ES-I3 (cell line): ENCODE measurements around the gene SCPEP1.
"Not testable (repeated sequence)": the region's sequence is repeated elsewhere in the genome, so short reads cannot be mapped to it uniquely, and the experiment has no call there.

Experiments
- H3K36me3 ChIP-seq: 2 replicates; pipeline ENCODE4 v1.6.1; 2013; ENCODE audit warnings: mild to moderate bottlenecking, low read length, control low read depth, moderate library complexity; ENCODE audit not compliant: insufficient read depth
- H3K4me1 ChIP-seq: 2 replicates; pipeline ENCODE4 v1.6.1; 2013; ENCODE audit warnings: mild to moderate bottlenecking, control low read depth, low read length; ENCODE audit not compliant: insufficient read depth
- H3K9ac ChIP-seq: 2 replicates; pipeline ENCODE4 v1.6.1; 2013; ENCODE audit warnings: low read depth, mild to moderate bottlenecking, low read length, moderate library complexity
- H3K9me3 ChIP-seq: 2 replicates; pipeline ENCODE4 v1.6.1; 2013; ENCODE audit warnings: mild to moderate bottlenecking, low read length, moderate library complexity; ENCODE audit not compliant: control insufficient read depth, insufficient read depth

Gene SCPEP1

DNA sequence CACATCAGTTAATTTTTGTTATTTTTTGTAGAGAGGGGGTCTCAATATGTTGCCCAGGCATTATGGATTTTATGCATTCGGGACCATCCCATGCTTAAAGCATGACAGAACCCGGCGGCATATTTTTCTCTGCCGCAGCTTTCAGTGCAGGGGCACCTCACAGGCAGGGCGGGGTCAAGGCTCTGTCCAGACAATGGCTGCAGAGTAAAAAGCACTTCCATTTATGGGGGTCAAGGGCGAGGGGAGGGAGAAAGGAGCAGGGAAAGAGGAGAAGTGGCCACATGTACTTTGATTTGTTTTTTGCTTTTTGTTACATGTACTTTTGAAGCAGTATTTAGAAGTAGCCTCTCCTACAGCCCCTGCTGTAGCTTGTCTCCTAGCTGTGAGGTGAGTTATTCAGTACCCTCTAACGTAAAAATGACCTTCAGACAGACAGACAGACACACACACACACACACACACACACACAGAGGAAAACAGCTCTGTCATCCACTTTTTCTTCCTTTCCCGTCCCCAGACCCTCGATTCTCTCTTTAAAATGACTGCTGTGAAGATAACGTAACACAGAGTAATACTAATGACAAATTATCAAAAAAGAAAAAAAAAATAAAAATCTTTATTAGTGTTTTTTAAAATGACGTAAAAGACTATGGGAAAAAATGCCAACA lies 856 bp upstream of the SCPEP1 start:
- Histone ChIP-seq H3K4me1 (peaks cover 9% of the 10 kb centered on the region; the same call in 1 of the 2 replicates), H3K9ac (peak overlapping the region; percentile 84; the same call in 1 of the 2 replicates), H3K9me3 (peaks cover 2% of the 10 kb centered on the region; the same call in 1 of the 2 replicates), H3K36me3 (no peaks in the 10 kb centered on the region)

DNA sequence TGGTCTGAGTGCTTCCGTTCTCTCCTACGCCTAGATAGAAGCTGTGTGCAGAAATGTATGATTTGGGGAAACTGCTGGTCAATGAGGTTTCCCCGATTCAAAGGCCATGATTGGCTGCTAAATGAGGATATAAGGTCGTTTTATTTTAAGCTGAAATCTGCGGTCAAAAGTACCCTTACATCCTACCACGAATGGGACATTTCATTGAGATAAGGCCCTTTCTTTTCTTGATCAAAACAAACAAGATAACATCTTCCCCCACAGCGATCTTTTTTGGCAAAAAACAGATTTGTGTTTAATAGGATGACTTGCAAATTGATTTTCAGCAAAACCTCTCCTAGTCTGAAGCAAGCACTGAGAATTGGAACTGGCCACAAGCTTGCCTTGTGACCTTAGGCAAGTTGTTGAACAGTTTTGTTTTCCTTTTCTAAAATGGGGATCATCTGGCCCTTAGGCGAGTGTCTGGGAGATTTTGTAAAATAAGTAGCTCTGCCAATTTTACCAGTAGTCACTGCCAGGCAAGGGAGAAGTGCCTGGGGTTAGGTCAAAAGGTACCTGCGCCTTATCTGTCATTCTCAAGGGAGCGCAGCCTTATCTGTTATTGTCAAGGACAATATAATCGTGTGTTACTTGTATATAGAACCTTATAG lies 635 bp downstream of the SCPEP1 start:
- H3K9me3 ChIP-seq, result no peaks in the 10 kb centered on the region
- H3K9ac ChIP-seq, result peak overlapping the region; percentile 66
- H3K4me1 ChIP-seq, result peaks cover 9% of the 10 kb centered on the region; the same call in 1 of the 2 replicates
- no peaks in the 10 kb centered on the region for H3K36me3 ChIP-seq

DNA sequence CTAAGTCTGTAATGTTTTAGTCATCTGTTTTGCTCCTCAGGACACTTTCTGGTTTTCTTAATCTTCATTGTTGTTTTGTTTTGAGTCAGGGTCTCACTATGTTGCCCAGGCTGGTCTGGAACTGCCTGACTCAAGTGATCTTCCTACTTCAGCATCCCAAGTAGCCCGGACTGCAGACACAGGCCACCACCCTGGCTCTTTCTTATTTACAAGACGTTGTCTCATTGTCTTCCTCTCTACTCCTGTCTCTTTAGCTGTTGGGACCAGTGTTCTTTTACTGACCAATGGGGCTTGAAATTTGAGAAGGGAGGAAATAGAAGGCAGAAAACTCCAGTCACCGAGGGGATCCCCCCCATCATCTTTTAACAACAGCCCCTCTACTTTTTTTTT lies 1.2 kb downstream of the SCPEP1 start:
- Histone ChIP-seq H3K36me3 (no peaks in the 10 kb centered on the region), H3K4me1 (peaks cover 9% of the 10 kb centered on the region; the same call in 1 of the 2 replicates), H3K9ac (peak overlapping the region; percentile 66; the same call in 1 of the 2 replicates), H3K9me3 (no peaks in the 10 kb centered on the region)

DNA sequence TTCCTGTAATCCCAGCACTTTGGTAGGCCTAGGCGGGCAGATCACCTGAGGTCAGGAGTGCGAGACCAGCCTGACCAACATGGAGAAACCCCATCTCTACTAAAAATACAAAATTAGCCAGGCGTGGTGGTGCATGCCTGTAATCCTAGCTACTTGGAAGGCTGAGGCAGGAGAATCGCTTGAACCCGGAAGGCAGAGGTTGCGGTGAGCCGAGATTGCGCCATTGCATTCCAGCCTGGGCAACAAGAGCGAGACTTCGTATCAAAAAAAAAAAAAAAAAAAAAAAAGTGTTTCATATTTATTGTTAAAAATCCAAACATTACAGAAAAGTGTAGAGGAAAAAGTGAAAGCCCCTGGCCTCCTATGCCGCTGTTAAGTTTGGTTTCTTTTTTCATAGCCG lies 2.6 kb downstream of the SCPEP1 start:
- not testable (repeated sequence) for H3K4me1 ChIP-seq, H3K9ac ChIP-seq, H3K36me3 ChIP-seq, H3K9me3 ChIP-seq

DNA sequence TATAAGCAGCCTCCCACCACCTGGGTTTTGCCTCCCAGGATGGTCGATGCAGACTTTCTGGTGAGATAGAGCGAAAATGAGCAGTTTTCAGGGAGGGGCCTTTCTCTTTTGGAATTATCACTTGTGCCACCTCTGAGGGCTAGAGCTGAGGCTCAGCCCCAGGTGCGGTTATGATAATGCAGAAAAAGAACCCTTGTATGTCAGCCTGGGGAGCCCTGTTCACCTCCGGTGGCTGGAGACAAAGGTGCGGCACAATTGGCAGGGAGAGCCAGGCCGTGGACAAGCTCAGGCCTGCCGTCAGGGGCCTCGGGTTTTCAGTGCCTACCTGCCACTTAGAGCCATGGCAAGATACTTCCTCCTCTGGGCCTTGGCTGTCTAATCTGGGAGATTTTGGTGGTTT lies 4.4 kb downstream of the SCPEP1 start:
- no peak overlapping the region for H3K9ac ChIP-seq
- peaks cover 5% of the 10 kb centered on the region; the same call in 1 of the 2 replicates for H3K4me1 ChIP-seq
- H3K9me3 ChIP-seq, result no peaks in the 10 kb centered on the region

DNA sequence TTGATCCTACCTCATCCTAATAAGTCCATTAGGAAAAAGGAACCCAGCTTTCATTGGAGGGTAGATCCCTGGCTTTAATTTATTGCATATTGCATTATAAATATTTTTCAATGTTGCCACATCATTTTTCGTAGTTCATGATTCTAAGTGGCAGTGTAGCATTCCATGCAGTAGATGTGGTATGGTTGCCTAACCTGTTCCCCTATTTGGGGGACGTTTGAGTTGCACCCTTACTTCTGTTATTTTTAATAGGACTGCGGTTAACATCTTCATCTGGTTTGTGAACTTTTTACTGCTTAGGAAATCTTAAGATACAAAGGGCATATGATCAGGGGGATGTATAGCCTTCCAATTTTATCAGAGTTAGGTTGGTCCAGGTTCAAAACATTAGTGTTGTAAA lies 5.4 kb downstream of the SCPEP1 start:
- no peaks in the 10 kb centered on the region for H3K9me3 ChIP-seq
- no peak overlapping the region for H3K9ac ChIP-seq
- H3K4me1 ChIP-seq, result peaks cover 5% of the 10 kb centered on the region; the same call in 1 of the 2 replicates
- H3K36me3 ChIP-seq, result peaks cover 7% of the 10 kb centered on the region

More for the DNA sequence above, 4.4 kb downstream of the SCPEP1 start:
- H3K36me3 ChIP-seq, result no peaks in the 10 kb centered on the region

DNA sequence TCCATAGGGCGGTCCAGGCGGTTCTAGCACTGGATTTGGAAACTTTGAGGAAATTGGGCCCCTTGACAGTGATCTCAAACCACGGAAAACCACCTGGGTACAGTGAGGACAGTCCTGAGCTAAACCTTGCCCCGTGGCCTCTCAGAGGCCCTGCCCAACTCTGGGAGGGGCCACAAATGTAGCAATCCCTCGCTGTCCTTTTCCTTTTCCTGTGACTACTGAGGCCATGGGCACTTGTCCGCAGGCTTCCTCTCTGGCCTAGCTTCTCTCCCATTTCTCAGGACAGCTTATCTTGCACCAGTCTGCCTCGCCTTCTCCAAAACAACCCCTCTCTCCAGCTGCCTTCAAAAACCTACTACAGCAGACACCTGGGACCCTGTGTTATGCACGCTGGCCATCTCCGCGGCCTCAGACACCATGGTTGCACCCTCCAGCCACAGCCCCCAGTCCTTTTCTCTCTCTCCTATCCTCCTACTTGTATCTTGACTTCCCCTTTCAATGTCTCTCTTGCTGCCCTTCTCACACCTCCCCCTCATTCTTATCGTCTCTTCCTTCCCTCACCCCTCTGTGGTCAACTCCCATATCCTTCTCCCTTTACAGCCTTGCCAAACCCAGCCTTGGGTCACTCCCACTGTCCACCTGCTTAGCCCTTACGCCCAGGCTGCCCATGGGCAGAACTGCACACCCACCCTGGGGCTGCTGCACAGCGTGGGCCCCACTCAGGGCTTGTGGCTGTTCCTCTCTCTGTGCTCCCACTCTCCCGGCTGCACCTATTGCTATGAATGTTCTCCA lies 7.6 kb downstream of the SCPEP1 start:
- Histone ChIP-seq H3K36me3 (peaks cover 7% of the 10 kb centered on the region), H3K9ac (no peak overlapping the region), H3K9me3 (no peaks in the 10 kb centered on the region), H3K4me1 (no peaks in the 10 kb centered on the region)

DNA sequence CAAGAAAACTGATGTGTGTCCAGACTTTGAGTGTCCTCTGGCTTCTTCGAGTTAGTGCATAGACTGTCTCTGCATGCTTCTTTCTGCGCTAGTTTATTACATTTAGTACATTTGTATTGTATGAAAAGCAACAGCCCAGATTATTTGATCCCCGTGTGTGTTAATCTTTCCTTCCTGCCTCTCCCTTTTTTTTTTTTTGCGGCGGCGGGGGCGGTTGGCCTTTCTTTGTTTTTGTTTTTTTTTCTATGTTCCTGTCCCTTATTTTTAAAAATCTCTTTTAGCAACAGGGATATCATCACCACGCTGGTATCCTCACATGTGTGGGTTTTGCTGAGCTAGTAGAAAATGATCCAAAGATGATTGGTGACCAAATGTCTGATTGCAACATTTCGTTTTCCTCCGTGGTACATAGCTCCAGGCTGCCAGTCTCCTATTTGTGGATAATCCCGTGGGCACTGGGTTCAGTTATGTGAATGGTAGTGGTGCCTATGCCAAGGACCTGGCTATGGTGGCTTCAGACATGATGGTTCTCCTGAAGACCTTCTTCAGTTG lies 9.4 kb downstream of the SCPEP1 start:
- H3K9me3 ChIP-seq, result no peaks in the 10 kb centered on the region
- H3K4me1 ChIP-seq, result no peaks in the 10 kb centered on the region
- peaks cover 11% of the 10 kb centered on the region for H3K36me3 ChIP-seq
- H3K9ac ChIP-seq, result no peak overlapping the region

DNA sequence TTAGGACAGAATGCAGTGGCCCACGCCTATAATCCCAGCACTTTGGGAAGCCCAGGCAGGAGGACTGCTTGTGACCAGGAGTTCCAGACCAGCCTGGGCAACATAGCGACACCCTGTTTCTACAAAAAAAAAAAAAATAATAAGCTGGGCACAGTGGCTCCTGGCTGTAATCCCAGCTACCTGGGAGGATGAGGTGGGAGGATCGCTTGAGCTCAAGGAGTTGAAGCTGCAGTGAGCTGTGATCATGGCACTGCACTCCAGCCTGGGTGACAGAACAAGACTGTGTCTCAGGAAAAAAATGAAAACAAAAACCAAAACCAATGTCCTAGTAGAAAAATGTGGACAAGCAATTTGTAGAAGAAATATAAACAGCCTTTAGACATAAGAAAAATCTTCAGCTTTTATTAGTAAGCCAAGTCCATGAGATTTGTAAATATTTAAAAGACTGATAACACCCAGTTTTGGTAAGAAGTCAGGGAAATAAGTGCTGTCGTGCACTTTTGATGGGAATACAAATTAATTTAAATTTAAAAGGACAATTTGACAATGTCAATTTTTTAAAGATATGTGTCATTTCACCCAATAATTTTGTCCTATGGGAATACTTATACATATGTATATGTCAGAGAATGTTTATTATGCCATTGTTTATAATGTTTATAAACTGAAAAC lies 11.1 kb downstream of the SCPEP1 start:
- no peaks in the 10 kb centered on the region for H3K4me1 ChIP-seq
- H3K9me3 ChIP-seq, result no peaks in the 10 kb centered on the region
- H3K9ac ChIP-seq, result no peak overlapping the region
- peaks cover 11% of the 10 kb centered on the region for H3K36me3 ChIP-seq

DNA sequence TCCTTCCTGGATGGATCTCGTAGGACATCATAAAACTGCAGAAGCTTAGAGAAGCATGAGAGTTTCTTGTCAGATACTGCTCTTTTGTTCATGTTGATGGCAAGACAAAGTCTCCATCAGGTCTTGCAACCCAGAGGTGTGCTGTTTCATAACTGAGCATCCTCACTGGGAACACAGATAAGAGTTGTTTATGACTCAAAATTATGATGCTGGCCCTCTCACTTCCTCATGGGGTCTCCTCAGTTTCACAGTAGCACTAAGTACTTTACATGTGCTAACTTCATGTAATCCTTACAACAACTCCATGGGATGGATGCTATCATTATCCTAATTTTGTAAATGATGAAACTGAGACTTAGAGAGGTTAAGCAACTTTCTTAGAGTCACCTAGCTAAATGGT lies 14.4 kb downstream of the SCPEP1 start:
- Histone ChIP-seq H3K9me3 (no peaks in the 10 kb centered on the region), H3K4me1 (no peaks in the 10 kb centered on the region), H3K36me3 (peaks cover 18% of the 10 kb centered on the region), H3K9ac (no peak overlapping the region)

DNA sequence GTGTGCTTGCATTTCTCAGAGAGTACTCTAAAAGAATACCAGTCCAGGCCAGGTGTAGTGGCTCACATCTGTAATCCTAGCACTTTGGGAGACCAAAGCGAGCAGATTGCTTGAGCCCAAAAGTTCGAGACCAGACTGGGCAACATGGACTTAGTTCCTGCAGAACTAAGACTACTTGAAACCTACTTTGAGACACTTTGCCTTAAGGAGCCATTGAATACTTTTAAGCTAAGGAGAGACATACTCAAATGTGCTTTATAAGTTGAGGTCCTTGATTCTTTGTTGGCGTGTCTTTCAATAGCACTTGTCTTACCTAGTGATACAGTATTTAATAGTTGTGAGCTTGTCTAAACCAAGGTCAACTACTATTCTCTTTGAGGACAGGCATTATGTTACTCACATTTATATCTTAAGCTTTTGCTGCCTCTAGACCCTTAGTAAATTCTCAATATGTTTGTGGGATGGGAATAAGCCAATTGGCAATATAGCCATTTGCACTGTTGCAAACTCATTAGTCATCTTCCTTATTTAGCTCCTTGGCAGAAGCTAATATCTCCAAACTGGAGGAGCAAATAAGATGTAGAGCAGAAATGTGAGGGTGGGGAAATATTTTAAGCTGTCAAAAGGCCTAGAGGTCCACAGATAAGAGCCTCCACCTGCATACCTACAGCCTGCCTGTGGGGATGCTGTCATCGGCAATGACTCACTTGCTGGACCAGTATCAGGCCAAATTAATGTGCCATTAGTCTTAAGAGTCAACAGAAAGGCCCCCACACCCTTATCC lies 16.3 kb downstream of the SCPEP1 start:
- no peaks in the 10 kb centered on the region for H3K9me3 ChIP-seq
- peaks cover 19% of the 10 kb centered on the region; the same call in 1 of the 2 replicates for H3K36me3 ChIP-seq
- H3K4me1 ChIP-seq, result no peaks in the 10 kb centered on the region
- H3K9ac ChIP-seq, result no peak overlapping the region

DNA sequence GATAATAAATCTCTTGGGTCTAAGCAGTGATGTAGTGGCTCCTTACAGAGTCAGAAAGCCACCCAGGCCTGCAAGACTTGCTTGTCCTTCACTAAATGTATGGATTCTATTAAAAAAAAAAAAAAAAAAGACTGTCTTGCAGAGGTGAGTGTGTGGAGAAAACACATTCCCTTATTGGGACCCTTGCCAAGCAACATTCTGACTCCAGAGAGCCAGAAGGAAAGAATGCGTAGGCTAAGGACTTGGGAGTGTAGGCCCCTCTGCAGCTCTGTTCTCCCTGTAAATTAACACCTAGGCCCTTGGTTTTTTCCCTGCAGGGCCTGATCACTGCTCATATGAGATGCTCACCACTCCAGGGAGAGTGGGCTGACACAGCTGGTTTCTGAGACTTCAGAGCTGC lies 17.8 kb downstream of the SCPEP1 start:
- Histone ChIP-seq H3K9me3 (no peaks in the 10 kb centered on the region), H3K4me1 (no peaks in the 10 kb centered on the region), H3K36me3 (peaks cover 19% of the 10 kb centered on the region; the same call in 1 of the 2 replicates), H3K9ac (no peak overlapping the region)

DNA sequence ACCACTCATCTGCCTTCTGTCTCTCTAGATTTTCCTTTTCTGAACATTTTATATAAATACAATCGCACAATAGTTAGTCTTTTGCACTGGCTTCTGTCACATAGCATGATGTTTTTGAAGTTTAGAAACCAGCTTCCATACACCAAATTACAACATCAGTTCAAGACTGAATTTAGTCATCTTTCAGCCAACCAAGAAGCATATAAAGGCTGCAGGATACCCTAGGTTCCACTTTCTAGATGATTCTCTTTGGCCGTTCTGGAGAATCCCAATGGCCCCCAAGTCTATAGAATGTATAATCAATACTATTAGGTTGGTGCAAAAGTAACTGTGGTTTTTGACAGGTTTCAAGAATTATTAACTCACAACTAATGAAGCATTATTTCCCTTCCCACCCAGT lies 19.4 kb downstream of the SCPEP1 start:
- peaks cover 14% of the 10 kb centered on the region; the same call in 1 of the 2 replicates for H3K36me3 ChIP-seq
- no peaks in the 10 kb centered on the region for H3K9me3 ChIP-seq
- H3K9ac ChIP-seq, result no peak overlapping the region
- H3K4me1 ChIP-seq, result no peaks in the 10 kb centered on the region
